ENCODE measurements around the gene BIRC2. TPM values are rescaled to one million over a fixed set of nuclear protein-coding genes. Genes with fewer than 3 reads are reported as not detected.

Gene BIRC2
- total and polyA plus RNA-seq, 10 of the 15 experiments (the other 5 are each of a cell fraction or from before 2014, with no cell fraction given): 13.8 to 75.8 (median 26.5) TPM

DNA sequence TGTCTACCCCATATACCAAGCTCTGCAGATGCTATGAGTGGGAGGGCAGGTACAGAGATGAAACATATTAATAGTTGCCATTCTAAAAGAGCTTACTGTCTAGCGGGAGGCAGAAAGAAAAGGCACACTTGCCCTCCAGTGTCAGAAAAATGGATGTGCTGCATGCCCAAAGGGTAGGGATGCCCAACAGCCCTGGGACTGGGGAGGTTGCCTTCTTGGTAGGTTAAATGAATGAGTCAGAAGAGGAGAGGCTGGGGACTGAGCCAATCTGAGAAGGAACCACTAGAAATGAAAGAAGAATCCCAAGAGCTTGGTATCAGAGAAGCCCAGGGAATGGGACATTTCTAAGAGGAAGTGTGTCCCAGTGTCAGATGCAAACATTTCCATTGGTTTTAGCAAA is 28.5 kb upstream of the BIRC2 start:
- H3K9me3 ChIP-seq (replicated peaks; ENCODE audit: control insufficient read depth, insufficient read depth, low read length): no peaks in the 10 kb centered on the region; the same call in 2 of the 3 replicates
- H3K36me3 ChIP-seq (ENCODE audit: control insufficient read depth in 2 of 2, insufficient read depth in 2 of 2, low read length in 1 of 2): 0 out of 4 replicates have a peak, but pooled peaks cover 0 to 5% of the 10 kb centered on the region in 2 experiments
- POLR2A ChIA-PET: interaction anchor here (1.3 to 2.8 kb wide), 2 partner anchors 17 to 24 kb away, joined by 5 to 10 read pairs; no protein-coding TSS in a partner anchor
- WGBS (ENCODE audit: insufficient coverage, insufficient replicate concordance, low lambda C conversion rate, missing lambda C conversion rate): 0% methylated on average over 1 of the region's 1 CpG
- SMC1A ChIA-PET (ENCODE audit: uncharacterized antibody, unreplicated experiment): interaction anchor here (0.7 to 13.5 kb wide), 12 partner anchors 10 to 298 kb away, joined by 3 to 255 read pairs (median 4); no protein-coding TSS in a partner anchor
- H3K4me1 ChIP-seq (ENCODE audit: control insufficient read depth, insufficient read depth, low read length): peaks cover 19% of the 10 kb centered on the region
- peak overlapping the region; percentile 85 for H3K9ac ChIP-seq (ENCODE audit: control insufficient read depth, insufficient read depth, low read length)
- H3K79me2 ChIP-seq (ENCODE audit: control insufficient read depth, insufficient read depth, low read length): peaks cover 68% of the 10 kb centered on the region
- H2AFZ ChIP-seq (ENCODE audit: control insufficient read depth, low read depth, low read length): no peak overlapping the region
- no peaks in the 10 kb centered on the region for H3K27me3 ChIP-seq (replicated peaks in 1 of 2; ENCODE audit: control insufficient read depth in 2 of 2, insufficient read depth in 2 of 2, low read length in 1 of 2)
- no peak for DNase-seq (ENCODE audit: low read depth, low spot score)
- ATAC-seq: peak; percentile 20
- in situ Hi-C loops (cut with MboI): no loop called here
- no TSS peak for BruUV-seq (replicated peaks)
- intact Hi-C loops (cut with micrococcal nuclease; ENCODE audit: unreplicated experiment): loop anchor here (5.0 kb wide), 2 partner anchors 114 to 244 kb away; no protein-coding TSS in a partner anchor
- RAD21 ChIA-PET (ENCODE audit: unreplicated experiment): interaction anchor here (0.8 to 5.0 kb wide), 7 partner anchors 14 to 295 kb away, joined by 3 to 61 read pairs (median 7); no protein-coding TSS in a partner anchor
- CTCF ChIA-PET: interaction anchor here (0.6 to 4.8 kb wide), 11 partner anchors 10 to 348 kb away, joined by 3 to 31 read pairs (median 4); no protein-coding TSS in a partner anchor
- no peak for FAIRE-seq
- H3K4me3 ChIP-seq: peak overlapping the region; percentile 76
- H3K27ac ChIP-seq (ENCODE audit: control insufficient read depth, insufficient read depth): peak overlapping the region; percentile 97
- peak overlapping the region; percentile 70 for H3K4me2 ChIP-seq (ENCODE audit: control insufficient read depth, insufficient read depth)
- H4K20me1 ChIP-seq (ENCODE audit: control insufficient read depth, insufficient read depth): no peaks in the 10 kb centered on the region
- TF ChIP-seq, protein P1, sequence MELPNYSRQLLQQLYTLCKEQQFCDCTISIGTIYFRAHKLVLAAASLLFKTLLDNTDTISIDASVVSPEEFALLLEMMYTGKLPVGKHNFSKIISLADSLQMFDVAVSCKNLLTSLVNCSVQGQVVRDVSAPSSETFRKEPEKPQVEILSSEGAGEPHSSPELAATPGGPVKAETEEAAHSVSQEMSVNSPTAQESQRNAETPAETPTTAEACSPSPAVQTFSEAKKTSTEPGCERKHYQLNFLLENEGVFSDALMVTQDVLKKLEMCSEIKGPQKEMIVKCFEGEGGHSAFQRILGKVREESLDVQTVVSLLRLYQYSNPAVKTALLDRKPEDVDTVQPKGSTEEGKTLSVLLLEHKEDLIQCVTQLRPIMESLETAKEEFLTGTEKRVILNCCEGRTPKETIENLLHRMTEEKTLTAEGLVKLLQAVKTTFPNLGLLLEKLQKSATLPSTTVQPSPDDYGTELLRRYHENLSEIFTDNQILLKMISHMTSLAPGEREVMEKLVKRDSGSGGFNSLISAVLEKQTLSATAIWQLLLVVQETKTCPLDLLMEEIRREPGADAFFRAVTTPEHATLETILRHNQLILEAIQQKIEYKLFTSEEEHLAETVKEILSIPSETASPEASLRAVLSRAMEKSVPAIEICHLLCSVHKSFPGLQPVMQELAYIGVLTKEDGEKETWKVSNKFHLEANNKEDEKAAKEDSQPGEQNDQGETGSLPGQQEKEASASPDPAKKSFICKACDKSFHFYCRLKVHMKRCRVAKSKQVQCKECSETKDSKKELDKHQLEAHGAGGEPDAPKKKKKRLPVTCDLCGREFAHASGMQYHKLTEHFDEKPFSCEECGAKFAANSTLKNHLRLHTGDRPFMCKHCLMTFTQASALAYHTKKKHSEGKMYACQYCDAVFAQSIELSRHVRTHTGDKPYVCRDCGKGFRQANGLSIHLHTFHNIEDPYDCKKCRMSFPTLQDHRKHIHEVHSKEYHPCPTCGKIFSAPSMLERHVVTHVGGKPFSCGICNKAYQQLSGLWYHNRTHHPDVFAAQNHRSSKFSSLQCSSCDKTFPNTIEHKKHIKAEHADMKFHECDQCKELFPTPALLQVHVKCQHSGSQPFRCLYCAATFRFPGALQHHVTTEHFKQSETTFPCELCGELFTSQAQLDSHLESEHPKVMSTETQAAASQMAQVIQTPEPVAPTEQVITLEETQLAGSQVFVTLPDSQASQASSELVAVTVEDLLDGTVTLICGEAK (IDR thresholded peaks at IDR 0.05; ENCODE audit: borderline replicate concordance): no peak
- TF ChIP-seq, protein P2, sequence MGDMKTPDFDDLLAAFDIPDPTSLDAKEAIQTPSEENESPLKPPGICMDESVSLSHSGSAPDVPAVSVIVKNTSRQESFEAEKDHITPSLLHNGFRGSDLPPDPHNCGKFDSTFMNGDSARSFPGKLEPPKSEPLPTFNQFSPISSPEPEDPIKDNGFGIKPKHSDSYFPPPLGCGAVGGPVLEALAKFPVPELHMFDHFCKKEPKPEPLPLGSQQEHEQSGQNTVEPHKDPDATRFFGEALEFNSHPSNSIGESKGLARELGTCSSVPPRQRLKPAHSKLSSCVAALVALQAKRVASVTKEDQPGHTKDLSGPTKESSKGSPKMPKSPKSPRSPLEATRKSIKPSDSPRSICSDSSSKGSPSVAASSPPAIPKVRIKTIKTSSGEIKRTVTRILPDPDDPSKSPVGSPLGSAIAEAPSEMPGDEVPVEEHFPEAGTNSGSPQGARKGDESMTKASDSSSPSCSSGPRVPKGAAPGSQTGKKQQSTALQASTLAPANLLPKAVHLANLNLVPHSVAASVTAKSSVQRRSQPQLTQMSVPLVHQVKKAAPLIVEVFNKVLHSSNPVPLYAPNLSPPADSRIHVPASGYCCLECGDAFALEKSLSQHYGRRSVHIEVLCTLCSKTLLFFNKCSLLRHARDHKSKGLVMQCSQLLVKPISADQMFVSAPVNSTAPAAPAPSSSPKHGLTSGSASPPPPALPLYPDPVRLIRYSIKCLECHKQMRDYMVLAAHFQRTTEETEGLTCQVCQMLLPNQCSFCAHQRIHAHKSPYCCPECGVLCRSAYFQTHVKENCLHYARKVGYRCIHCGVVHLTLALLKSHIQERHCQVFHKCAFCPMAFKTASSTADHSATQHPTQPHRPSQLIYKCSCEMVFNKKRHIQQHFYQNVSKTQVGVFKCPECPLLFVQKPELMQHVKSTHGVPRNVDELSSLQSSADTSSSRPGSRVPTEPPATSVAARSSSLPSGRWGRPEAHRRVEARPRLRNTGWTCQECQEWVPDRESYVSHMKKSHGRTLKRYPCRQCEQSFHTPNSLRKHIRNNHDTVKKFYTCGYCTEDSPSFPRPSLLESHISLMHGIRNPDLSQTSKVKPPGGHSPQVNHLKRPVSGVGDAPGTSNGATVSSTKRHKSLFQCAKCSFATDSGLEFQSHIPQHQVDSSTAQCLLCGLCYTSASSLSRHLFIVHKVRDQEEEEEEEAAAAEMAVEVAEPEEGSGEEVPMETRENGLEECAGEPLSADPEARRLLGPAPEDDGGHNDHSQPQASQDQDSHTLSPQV (IDR thresholded peaks at IDR 0.05): no peak
- TF ChIP-seq, protein P3, sequence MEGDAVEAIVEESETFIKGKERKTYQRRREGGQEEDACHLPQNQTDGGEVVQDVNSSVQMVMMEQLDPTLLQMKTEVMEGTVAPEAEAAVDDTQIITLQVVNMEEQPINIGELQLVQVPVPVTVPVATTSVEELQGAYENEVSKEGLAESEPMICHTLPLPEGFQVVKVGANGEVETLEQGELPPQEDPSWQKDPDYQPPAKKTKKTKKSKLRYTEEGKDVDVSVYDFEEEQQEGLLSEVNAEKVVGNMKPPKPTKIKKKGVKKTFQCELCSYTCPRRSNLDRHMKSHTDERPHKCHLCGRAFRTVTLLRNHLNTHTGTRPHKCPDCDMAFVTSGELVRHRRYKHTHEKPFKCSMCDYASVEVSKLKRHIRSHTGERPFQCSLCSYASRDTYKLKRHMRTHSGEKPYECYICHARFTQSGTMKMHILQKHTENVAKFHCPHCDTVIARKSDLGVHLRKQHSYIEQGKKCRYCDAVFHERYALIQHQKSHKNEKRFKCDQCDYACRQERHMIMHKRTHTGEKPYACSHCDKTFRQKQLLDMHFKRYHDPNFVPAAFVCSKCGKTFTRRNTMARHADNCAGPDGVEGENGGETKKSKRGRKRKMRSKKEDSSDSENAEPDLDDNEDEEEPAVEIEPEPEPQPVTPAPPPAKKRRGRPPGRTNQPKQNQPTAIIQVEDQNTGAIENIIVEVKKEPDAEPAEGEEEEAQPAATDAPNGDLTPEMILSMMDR (IDR thresholded peaks at IDR 0.05 in 2 of 3, conservative IDR thresholded peaks at IDR 0.05 in 1 of 3; ENCODE audit: control insufficient read depth in 2 of 3, extremely low read depth in 1 of 3, insufficient read depth in 1 of 3, low read depth in 3 of 3, low read length in 3 of 3): 0 out of 6 replicates have a peak, but pooled peaks of 2 of the 3 experiments have one; percentile 6 to 12
- TF ChIP-seq SMAD1 (IDR thresholded peaks at IDR 0.05; ENCODE audit: low read depth, partially characterized antibody) (no peak), PML (IDR thresholded peaks at IDR 0.05; ENCODE audit: low read length) (no peak), NFXL1 (IDR thresholded peaks at IDR 0.05; ENCODE audit: borderline replicate concordance) (no peak), NFYB (IDR thresholded peaks at IDR 0.05; ENCODE audit: insufficient read depth, low read depth, low read length) (no peak)
- TF ChIP-seq, protein P4, sequence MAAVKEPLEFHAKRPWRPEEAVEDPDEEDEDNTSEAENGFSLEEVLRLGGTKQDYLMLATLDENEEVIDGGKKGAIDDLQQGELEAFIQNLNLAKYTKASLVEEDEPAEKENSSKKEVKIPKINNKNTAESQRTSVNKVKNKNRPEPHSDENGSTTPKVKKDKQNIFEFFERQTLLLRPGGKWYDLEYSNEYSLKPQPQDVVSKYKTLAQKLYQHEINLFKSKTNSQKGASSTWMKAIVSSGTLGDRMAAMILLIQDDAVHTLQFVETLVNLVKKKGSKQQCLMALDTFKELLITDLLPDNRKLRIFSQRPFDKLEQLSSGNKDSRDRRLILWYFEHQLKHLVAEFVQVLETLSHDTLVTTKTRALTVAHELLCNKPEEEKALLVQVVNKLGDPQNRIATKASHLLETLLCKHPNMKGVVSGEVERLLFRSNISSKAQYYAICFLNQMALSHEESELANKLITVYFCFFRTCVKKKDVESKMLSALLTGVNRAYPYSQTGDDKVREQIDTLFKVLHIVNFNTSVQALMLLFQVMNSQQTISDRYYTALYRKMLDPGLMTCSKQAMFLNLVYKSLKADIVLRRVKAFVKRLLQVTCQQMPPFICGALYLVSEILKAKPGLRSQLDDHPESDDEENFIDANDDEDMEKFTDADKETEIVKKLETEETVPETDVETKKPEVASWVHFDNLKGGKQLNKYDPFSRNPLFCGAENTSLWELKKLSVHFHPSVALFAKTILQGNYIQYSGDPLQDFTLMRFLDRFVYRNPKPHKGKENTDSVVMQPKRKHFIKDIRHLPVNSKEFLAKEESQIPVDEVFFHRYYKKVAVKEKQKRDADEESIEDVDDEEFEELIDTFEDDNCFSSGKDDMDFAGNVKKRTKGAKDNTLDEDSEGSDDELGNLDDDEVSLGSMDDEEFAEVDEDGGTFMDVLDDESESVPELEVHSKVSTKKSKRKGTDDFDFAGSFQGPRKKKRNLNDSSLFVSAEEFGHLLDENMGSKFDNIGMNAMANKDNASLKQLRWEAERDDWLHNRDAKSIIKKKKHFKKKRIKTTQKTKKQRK (IDR thresholded peaks at IDR 0.05; ENCODE audit: low read depth, low read length): no peak

Data from GM12878 (cell line).